MM.1S (cell line): Measurements from ENCODE around the gene OSBPL8.

Experiments used
- EZH2phosphoT487 ChIP-seq: fragments of 300-600 bp; sonication (generic); IDR thresholded peaks from 2 replicates; pipeline ENCODE4 v1.6.1; 2018; ENCODE audit warnings: antibody characterized with exemption, low read length
- TF ChIP-seq, protein P1 (sequence below): fragments of 300-600 bp; sonication (generic); IDR thresholded peaks from 2 replicates; pipeline ENCODE4 v1.5.1; 2016; ENCODE audit warnings: antibody characterized with exemption, low read length, mixed read lengths

DNA sequence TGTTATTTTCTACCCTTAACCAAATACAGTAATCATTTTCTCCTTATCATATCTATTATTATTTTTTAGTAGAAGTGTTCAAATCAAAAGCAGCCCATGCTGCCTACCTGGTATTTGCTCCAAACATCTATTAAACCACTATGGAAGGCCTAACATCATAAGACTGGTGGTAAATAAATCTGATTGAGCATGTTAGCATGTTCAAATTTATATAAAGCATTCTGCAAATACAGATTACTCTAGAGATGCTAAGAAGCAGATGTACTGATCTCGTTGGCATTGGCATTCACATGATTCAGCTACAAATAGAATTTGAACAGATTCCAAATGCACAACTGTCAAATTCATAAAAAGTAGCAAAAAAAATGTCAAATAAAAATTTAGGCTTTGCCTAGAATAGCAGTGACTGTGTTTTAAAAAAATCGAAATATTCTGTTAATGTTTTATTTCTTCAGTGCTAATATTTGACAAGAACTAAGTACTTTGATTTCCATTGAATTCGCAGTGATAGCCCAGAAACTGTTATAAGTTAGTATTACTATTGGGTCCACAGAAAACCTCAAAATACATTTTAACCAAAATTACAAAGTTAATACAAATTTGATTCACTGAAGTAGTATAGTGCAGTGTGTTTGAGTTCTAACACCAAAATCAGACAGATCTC lies 9.4 kb upstream of the OSBPL8 start:
- TF ChIP-seq, protein P1, sequence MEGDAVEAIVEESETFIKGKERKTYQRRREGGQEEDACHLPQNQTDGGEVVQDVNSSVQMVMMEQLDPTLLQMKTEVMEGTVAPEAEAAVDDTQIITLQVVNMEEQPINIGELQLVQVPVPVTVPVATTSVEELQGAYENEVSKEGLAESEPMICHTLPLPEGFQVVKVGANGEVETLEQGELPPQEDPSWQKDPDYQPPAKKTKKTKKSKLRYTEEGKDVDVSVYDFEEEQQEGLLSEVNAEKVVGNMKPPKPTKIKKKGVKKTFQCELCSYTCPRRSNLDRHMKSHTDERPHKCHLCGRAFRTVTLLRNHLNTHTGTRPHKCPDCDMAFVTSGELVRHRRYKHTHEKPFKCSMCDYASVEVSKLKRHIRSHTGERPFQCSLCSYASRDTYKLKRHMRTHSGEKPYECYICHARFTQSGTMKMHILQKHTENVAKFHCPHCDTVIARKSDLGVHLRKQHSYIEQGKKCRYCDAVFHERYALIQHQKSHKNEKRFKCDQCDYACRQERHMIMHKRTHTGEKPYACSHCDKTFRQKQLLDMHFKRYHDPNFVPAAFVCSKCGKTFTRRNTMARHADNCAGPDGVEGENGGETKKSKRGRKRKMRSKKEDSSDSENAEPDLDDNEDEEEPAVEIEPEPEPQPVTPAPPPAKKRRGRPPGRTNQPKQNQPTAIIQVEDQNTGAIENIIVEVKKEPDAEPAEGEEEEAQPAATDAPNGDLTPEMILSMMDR = no peak
- no peak for TF ChIP-seq EZH2phosphoT487
